Stimulated activated CD4-positive, alpha-beta T cell treated with anti-CD3 and anti-CD28 coated beads, Interleukin-15, amount 100 ng/mL, for 48 hours (primary cell): ENCODE measurements around the gene FBRSL1.
"Not testable (repeated sequence)": the region's sequence is repeated elsewhere in the genome, so short reads cannot be mapped to it uniquely, and the experiment has no call there.

Experiments
- DNase-seq, 2 donors: peaks; one replicate each; pipeline ENCODE4 v3.0.0-alpha.2; 2020; ENCODE audit warnings: low read depth in 2 of 2

Gene FBRSL1

DNA sequence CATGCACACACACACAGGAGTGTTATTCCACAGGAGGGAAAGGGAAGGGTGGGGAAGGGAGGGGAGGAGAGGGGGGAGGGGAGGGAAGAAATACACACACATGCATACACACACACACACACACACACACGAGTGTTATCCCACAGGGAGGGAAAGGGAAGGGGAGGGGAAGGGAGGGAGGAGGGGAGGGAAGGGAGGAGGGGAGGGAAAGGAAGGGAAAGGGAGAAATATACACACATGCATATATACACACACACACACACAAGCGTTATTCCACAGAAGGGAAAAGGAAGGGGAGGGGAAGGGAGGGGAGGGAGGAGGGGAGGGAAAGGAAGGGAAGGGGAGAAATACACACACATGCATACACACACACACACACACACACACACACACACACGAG lies 19.6 kb upstream of the FBRSL1 start:
- DNase-seq, result no peak

DNA sequence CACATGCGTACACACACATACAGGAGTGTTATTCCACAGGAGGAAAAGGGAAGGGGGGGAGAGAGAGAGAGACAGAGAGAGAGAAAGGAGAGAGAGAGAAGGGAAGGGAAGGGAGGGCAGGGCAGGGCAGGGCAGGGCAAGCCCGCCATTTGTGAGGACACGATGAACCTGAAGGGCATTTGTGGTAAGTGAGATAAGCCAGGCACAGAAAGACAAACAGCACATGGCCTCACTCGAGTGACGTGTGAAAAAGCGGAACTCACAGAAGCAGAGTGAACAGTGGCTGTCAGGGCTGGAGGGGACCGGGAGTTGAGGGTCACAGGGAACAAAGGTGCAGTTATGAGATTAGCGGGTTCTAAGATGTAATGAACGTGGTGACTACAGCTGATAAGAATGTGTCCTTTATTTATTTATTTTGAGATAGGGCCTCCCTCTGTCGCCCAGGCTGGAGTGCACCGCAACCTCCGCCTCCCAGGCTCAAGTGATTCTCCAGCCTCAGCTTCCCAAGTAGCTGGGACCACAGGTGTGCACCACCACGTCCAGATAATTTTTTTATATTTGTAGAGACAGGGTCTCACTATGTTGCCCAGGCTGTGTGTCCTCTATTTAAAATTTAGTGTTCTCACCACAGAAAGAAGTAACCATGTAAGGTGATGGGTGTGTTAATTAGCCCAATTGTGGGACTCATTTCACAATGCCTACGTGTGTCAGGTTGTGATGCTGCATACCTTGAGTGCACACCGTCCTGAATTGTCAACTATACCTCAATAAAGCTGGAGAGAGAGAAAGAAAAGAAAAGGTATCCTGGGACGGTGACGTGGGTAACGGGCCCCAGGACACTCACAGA lies 18.7 kb upstream of the FBRSL1 start:
- DNase-seq, result no peak

DNA sequence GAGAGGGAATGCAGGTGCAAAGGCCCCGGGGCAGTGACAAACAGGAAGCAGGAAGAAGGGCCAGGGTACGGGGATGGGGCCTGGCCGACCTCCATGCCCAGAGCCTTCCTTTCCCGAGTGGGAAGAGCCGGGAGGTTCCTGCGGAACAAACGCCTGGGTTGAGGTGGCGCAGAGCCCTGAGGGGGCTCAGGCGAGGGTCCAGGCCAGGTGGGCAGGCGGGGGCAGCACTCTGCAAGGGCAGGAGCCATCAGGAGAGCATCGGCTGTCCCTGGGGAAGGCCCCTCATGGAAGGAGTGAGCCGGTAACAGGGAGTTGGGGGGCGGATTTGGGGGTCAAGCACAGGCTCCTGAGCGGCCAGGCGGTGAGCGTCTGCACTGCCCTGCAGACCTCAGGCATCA lies 18.1 kb upstream of the FBRSL1 start:
- DNase-seq, result no peak

DNA sequence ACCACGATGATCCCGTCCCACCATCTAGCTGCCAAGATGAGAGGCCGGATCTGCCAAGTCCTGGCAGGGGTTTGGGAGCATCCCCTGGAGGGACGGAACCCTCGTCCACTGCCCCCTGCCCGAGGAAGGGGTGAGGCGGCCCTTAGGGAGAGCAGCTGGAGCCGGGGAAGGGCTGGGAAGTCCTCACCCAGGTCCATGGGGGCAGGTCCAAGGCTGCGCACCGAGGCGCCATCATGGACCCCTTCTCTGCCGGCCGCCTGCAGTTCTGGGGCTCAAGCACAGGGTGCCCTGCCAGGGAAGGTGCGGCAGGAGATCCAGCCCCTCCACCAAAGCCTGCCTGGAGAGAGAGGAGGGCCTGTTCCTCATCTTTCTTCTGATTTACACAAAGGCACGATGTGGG lies 17.6 kb upstream of the FBRSL1 start:
- no peak for DNase-seq

DNA sequence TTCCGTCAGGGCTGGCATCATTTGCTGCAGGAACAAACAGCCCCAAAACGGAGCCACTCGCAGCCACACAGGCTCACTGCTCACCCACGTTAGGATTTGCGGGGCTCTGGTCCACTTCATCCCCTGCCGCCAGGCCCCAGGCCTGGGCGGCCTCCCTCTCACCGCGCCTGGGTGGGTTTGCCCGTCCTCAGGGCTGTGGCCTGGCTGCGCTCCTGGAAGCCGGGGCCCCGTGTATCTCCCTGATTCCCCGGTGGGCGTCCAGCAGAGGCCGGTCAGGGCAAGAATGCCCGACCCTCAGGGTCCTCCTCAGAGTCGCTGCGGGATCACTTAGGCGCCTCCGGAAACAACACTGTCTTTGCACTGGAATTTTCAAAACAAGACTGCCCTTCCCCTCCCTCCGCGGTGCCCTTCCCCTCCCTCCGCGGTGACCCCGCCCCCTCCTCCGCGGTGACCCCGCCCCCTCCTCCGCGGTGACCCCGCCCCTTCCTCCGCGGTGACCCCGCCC lies 15.7 kb upstream of the FBRSL1 start:
- DNase-seq, result no peak

DNA sequence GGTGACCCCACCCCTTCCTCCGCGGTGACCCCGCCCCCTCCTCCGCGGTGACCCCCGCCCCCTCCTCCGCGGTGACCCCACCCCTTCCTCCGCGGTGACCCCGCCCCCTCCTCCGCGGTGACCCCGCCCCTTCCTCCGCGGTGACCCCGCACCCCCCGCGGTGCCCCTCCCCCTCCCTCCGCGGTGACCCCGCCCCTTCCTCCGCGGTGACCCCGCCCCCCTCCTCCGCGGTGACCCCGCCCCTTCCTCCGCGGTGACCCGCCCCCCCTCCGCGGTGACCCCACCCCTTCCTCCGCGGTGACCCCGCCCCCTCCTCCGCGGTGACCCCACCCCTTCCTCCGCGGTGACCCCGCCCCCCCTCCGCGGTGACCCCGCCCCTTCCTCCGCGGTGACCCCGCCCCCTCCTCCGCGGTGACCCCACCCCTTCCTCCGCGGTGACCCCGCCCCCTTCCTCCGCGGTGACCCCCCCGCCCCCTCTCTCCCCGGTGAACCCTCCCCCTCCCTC lies 15.1 kb upstream of the FBRSL1 start:
- not testable (repeated sequence) for DNase-seq

DNA sequence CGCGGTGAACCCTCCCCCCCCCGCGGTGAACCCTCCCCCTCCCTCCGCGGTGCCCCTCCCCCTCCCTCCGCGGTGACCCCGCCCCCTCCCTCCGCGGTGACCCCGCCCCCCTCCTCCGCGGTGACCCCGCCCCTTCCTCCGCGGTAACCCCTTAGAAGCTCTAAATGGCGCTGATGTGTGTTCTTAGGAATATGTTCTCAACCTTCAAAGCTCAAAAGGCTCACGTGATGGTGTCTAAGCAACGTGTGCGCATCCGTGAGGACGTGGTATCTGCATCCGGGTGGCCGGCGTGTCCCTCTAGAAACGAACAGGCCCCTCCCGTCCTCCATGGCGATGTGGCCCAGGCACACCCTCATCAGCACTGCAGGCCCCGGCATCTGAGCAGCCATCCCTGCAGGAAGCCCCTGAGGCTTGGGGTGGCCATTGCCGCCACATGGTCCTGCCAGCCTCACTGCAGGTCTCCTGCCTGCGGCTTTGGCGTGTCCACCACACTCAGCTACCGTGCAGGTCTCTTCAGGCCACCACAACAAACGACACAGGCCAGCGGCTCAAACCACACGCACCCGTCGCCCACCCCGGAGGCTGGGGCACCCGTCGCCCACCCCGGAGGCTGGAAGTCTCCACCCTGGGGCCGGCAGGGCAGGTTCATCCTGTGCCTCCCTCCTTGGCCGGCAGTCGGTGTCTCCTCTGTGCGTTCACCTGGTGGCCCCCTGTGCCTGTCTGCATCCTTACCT lies 14.5 kb upstream of the FBRSL1 start:
- no peak for DNase-seq

DNA sequence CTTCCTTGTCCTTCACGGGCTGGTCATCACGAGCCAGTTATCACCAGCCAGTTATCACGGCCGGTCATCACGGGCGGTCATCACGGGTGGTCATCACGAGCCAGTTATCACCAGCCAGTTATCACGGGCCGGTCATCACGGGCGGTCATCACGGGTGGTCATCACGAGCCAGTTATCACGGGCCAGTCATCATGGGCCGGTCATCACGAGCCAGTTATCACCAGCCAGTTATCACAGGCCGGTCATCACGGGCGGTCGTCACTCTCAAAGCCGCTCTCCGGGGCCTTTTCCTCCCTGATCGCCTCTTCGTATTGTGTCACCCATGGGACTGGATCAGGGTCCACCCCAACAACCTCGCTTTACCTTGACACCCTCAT lies 13.9 kb upstream of the FBRSL1 start:
- DNase-seq, result no peak

DNA sequence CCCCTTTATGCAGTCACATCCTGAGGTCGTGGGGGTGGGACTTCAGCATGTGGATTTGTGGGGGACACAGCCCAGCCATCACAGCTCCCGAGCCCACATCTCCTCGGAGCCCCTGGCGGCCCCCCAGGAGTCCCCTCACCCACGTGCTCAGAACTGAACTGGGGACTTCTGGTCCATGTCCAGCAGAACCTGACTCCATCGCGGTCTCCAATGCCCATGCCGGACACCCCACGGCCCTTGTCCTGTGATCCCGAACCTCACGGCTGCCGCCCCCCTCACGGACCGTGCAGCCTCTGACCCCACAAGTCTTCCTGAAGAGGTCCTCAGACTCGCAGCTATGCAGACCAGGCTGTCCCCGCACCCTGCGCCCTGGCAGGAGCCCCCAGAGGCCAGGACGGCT lies 13.5 kb upstream of the FBRSL1 start:
- no peak for DNase-seq

DNA sequence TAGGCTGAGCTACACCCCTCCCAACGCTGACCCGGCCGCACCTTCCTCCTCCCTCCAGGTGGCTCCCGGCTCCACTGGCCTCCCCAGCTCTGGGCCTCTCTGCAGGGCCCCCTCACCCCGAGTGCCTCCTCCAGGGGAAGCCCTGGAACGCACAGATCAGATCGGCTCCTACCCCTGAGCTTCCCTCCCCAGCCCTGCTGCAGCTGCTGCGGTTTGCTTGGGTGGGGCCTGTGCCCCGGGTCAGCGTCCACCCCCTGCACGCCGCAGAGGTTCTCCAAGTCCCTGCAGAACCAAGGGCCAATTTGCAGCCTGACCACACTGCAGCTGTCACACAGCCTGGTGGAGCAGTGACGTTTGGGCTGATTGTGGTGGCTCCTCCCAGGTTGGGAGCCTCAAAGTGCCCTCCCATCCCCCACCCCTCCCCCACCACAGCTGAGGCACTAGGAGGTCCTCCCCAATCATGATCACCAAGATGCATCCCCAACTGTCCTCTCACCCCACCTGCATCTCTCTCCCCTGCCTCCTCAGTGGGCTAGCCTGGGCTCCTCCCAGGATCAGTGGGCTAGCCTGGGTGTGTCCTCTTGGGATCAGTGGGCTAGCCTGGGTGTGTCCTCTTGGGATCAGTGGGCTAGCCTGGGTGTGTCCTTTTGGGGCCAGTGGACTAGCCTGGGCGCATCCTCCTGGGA lies 12.8 kb upstream of the FBRSL1 start:
- no peak for DNase-seq

DNA sequence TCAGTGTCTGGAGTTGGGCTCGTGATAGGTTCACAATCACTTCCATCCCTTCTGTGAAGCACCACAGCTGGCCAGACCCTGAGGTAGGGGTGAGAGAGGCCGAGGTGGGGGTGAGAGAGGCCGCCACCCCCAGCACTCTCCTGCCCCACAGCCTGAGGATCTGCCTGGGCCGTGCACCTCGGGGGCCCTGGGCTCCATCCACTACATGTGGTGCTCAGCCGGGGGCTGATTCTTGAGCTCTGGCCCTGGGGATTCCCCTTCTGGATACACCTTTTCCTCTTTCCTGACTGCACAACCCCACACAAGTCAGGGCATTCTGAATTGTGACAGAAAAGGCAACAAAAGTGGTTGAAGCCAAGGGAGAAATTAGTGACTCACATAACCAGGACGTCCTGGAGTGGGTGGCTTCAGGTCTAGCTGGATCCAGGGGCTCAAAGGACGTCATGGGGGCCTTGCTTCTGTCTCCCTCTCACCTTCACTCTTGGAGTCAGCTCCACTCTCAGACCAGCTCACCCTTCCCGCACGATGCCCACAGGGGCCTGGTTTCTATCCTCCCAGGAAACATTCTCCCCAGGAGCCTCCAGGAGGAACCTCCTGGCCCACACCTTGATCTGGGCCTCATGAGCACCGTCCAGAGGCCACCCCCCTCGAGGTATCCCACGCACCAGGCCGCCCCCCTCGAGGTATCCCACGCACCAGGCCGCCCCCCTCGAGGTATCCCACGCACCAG lies 12.1 kb upstream of the FBRSL1 start:
- no peak for DNase-seq

DNA sequence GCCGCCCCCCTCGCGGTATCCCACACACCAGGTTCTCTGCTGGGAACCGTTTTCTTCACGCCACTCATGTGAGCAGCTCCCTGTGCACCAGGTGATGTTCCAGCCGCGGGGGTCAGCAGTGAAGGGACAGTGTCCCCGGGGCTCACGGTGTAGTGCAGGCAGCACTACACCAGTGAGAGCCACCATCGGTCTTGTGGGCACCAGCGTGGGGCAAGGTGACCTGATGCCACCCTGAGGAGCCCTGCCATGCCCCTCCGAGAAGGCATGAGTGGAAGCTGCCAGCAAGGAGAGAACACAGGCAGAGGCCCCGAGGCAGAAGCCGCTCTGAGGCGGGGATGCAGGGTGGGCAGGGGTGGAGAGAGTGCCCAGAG lies 11.5 kb upstream of the FBRSL1 start:
- DNase-seq, result no peak

DNA sequence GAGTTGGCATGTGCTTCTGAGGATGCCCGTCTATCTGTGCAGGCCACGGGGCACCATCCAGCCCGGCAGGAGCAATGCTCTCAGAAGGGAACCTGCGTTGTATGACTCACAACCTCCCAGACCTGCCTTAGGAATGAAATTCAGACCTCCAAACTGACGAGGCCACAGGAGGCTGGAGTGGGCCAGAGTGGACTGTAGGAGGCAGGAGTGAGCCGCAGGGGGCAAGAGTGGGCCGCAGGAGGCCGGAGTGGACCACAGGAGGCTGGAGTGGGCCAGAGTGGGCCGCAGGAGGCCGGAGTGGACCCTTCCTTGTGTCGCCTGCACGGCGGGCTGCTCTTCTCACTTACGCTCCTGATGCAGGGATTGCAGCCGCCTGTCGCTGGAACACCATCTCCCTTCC lies 11.1 kb upstream of the FBRSL1 start:
- DNase-seq, result no peak

DNA sequence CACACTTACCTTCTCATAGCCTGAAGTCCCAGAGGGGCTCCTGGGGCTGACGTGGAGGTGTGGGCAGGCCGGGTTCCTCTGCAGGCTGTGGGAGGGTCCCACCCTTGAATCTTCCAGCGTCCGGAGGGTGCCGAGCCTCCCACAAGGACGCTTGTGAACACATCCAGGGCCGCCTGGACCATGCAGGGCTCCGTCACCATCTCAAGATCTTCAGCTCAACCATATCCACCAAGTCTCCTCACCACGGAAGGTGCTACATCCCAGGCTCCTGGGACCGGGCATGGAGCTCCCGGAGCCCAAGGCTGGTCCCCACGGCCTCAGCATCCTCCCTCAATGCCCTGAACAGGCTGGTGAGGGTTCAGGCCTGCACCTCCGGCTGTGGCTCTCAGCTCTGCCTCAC lies 10.7 kb upstream of the FBRSL1 start:
- no peak for DNase-seq

DNA sequence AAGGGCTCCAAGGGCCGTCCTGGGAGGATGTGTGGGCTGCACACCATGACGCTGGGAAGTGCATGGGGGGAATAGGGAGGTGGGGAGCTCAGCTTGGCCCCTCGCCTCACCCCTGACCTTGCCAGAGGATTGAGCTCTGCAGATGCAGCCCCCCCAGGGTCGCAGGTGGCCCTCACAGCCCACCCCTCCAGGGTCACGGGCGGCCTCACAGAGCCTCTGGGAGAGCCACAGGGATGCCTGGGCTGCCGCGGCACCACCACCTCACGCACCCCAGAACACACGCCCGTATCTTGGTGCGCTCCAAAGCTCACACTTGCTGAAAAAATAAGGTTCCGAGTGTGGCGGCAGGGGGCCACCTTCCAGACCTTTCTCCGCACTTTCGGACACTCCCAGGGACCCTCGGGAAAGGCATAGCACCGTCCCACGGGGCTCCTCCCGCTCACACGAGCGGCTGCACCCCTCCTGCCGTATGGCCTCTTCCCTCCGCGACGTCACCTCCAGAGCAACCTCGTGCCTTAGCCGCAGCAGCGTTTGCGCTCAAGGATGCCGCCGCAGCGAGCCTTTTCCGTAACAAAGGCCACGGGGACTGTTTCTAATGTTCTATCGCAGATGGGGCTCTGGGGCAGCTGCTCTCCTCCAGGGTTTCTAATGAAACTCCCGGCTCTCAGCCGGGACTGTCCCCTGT lies 9.9 kb upstream of the FBRSL1 start:
- no peak for DNase-seq

DNA sequence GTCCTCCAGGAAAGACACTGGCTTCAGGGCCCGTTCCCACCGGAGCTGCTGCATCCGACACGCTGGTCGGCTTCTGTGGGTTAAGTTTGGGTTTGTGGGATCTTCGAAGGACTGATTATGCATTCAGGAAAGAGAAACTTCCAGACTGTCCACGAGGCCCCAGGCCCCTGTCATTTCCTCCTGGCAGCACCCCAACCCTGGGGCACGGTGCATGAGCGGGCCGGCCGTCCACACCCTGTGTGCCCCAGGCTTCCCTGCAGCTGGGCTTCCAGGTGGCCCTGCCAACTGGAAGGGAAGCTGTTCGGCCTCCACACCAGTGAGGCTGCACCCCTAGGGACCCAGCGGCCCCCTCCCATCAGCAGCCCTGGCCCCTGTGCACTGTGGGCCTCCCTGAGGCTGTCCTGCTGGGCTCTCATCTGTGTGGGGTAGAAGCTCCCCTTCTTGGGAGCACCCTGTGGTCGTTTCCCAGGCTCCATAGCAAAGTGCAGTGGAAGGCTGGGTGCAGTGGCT lies 9.3 kb upstream of the FBRSL1 start:
- no peak for DNase-seq

DNA sequence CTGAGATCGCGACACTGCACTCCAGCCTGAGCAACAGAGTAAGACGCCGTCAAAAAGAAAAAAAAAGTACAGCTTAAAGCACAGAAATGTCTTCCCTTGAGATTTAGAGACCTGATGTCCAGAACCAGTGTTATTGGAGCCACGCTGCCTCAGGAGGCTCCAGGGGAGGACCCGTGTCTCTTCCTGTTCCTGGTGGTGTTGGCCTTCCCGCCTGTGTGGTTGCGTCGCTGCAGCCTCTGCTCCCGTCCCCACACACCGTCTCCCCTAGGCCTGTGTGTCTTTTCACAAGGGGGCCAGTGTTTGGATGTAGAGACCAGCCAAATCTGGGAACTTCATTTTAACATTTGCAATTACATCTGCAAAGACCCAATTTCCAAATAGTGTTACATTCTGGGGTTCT lies 8.6 kb upstream of the FBRSL1 start:
- no peak for DNase-seq

DNA sequence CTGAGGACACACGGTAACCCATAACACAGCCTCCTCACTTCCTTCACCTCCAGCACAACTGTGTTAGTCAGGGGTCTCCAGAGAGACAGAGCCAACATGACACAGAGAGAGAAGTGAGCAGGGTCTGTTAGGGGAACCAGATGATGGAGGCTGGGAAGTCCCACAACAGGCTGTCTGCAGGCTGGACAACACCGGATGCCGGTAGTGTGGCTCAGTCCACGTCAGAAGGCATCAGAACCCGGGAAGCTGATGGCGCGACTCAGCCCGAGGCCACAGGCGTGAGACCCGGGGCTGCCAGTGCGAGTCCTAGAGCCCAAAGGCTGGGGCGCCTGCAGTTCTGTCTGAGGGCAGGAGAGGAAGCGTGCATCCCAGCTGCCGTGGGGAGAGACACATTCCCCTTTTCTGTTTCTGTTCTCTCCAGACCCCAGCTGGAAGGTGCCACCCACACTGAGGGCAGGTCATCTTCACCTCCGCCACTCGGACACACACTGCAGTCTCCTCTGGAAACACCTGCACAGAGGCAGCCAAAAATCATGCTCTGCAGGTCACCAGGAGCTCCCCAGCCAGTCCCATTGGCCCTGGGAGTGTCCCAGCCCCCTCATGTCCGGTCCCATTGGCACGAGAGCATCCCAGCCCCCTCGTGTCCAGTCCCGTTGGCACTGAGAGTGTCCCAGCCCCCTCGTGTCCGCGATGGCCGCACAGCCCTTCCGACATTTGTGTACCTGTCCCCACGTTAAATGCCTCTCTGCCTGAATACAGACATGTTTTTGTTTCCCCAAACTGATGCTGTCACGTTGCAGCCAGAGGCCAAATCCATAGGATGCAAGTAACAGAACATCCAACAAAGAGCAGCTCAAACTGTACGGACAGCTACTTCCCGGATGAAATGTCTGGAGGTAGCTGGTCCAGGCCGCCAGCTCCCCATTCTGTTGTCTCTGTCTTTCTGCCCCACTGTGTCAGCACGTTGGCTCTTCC lies 7.9 kb upstream of the FBRSL1 start:
- no peak for DNase-seq

DNA sequence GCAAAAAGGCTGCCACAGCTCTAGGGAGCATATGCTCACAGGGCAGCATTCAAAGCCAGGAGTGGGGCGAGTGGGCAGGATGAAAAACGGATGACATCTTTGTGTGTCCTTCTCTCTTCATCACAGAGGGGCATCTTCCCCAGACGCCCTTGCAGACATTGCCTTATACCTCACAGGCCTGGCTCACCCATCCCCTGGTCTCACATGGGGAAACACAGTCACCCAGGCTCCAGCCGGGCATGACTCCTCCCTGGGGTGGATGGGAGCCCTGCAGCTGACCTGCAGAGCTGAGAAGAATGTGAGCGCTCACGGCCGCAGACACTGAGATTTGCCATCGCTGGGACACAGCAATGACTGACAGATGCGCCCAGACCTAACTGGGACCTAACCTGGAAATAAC lies 7.2 kb upstream of the FBRSL1 start:
- no peak for DNase-seq

DNA sequence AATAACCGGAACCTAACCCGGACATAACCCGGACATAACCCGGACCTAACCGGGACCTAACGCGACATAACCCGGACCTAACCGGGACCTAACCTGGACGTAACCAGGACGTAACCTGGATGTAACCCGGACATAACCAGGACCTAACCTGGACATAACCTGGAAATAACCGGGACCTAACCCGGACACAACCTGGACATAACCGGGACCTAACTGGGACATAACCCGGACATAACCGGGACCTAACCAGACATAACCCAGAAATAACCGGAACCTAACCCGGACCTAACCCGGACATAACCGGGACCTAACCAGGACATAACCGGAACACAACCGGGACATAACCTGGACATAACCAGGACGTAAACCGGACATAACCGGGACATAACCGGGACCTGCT lies 6.7 kb upstream of the FBRSL1 start:
- DNase-seq, result no peak
